AG09319 (cell line): ENCODE data around the gene FAM234B.

Source experiments
- DNase-seq: peaks from one replicate; pipeline ENCODE4 v3.0.0-alpha.2; 2010; ENCODE audit warnings: low read depth; ENCODE audit errors: extremely low read depth
- TF ChIP-seq, protein P1 (sequence below): IDR thresholded peaks from 2 replicates; pipeline ENCODE4 v1.5.1; 2011; ENCODE audit warnings: low read depth, mild to moderate bottlenecking, inconsistent platforms, low read length, moderate library complexity

The FAM234B gene

DNA sequence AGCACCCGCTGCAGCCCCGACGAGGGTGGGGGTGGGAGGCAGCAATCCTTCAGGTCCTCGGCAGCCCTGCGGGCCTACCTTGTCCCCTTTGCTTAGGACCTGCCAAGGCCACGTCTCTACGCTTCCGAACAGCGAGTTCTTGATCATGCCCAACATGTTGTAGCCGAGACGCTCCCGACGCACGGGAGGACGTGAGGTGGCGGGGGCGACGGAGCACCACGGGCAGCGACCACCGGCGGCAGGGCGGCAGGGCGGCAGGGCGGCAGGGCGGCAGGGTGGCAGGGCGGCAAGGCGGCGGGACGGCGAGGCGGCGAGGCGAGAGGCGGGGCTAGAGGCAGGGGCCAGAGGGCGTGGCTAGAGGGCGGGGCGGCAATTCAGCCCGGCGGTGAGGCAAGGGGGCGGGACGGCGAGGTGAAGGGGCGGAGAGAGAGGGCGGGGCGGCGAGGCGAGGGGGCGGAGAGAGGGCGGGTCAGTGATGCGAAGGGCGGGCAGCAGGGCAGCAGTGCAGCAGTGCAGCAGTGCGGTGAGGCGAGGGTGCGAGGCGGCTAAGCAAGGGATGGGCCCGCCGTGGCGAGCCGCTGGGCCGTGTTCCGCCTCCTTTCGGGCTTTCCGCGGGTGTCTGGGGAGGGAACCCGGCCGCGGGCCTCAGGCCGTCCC is 44.1 kb upstream of the FAM234B start, which contains the start of gene HEBP1:
Gene HEBP1, minus strand, starts transcription at position 307 of the 657 bp plus-strand sequence. Its CDS starts 151 bp downstream, at position 156.
- TF ChIP-seq, protein P1, sequence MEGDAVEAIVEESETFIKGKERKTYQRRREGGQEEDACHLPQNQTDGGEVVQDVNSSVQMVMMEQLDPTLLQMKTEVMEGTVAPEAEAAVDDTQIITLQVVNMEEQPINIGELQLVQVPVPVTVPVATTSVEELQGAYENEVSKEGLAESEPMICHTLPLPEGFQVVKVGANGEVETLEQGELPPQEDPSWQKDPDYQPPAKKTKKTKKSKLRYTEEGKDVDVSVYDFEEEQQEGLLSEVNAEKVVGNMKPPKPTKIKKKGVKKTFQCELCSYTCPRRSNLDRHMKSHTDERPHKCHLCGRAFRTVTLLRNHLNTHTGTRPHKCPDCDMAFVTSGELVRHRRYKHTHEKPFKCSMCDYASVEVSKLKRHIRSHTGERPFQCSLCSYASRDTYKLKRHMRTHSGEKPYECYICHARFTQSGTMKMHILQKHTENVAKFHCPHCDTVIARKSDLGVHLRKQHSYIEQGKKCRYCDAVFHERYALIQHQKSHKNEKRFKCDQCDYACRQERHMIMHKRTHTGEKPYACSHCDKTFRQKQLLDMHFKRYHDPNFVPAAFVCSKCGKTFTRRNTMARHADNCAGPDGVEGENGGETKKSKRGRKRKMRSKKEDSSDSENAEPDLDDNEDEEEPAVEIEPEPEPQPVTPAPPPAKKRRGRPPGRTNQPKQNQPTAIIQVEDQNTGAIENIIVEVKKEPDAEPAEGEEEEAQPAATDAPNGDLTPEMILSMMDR, result no peak
- peak; percentile 80 for DNase-seq

DNA sequence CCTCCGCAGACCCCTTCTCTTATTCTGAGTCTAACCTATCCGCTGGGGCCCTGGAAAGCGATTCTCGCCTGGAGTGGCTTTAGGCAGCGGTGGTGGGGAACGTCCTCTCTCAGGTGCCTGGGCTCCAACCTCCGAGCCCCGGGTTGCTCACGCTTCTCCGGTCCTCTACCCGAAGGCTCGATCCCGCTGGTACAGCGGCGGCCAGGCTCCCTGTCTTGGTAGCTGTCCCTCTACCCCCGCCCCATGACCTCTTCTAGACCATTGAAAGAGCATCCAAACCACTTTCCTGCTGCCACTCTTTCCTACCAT is 43.6 kb upstream of the FAM234B start:
- DNase-seq, result no peak
- TF ChIP-seq, protein P1, result no peak

DNA sequence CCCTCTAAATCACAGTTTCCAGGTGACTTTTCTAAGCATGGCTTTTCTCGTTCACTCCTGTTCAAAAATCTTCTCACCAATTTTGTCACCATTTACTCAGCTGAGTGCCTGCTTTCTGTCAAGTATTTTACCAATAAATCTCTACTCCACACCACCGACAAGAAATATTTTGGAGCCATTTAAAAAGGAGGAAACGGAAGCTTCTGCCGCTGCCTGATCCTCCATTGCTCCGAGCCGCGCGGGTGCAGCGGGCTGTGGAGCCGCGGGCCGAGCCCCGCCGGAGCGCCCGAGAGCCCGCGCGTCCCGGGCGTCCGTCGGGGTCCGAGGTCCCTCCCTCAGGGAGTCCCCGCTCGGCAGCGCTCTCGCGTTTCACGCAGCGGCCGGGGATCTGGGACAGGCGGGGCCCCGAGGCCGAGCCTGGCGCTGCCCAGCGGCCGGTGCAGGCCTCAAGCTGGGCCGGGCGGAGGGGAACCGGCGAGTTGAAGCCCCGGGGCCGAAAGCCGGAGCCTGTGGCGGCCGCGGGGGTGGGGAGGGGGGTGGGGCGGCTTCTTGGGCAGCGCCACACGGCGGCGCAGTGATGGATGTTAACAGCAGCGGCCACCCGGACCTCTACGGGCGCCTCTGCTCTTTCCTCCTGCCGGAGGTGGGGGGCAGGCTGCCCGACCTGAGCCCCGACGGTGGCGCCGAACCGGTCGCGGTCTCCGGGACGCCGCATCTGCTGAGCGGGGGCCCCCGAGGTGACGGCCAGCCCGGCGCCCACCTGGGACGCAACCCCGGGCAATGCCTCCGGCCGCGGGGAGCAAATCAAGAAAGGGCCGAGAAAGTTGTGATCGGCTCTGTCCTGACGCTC is 43.0 kb upstream of the FAM234B start:
- TF ChIP-seq, protein P1, result peak; percentile 44
- no peak for DNase-seq

DNA sequence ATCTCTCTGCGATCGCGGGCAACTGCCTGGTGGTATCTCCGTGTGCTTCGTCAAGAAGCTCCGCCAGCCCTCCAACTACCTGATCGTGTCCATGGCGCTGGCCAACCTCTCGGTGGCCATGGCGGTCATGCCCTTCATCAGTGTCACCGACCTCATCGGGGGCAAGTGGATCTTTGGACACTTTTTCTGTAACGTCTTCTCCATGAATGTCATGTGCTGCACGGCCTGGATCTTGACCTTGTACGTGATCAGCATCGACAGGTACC is 42.5 kb upstream of the FAM234B start:
- TF ChIP-seq, protein P1, result no peak
- DNase-seq, result no peak

DNA sequence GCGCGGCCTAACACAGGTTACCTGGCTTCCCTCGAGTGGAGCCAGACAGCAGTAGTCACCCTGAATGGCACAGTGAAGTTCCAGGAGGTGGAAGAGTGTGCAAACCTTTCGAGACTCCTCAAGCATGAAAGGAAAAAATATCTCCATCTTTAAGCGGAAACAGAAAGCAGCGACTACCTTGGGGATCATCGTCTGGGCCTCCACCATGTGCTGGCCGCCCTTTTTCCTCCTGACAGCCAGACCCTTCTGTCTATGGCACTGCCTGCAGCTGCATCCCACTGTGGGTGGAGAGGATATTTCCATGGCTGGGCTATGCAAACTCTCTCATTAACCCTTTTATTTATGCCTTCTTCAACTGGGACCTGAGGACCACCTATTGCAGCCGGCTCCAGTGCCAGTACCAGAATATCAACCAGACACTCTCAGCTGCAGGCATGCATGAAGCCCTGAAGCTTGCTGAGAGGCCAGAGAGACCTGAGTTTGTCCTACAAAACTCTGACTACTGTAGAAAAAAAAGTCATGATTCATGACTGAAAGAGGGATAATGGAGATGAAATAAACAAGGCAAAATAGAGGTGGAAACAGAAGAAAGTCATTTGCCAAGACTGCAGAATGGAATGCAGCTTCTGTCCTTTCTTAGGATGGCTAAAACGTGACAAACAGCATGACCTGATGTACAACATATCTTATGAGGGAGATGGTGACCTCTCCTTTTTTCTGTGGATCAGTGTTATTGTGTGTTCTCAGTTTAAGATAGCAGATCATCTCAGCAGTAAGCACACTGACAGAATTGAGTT is 41.7 kb upstream of the FAM234B start:
- DNase-seq, result no peak
- TF ChIP-seq, protein P1, result no peak

DNA sequence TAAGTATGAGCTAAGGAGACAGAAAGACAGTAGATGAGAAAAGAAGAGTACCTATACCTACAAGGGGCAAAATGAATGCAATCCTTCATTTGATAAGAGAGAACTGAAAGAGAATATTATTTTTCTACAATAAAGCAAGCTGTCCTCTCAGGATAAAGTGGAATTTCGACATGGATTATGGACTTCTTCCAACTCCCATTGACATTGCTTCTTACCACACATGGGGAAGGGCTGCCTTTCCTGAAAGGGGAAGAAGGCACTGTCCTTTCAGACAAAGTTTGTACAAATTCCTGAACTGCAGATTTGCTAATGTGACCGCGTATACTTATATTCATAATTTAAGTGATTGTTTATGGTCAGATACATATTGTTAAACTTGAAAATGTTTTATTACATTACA is 39.8 kb upstream of the FAM234B start:
- no peak for DNase-seq
- TF ChIP-seq, protein P1, result no peak

DNA sequence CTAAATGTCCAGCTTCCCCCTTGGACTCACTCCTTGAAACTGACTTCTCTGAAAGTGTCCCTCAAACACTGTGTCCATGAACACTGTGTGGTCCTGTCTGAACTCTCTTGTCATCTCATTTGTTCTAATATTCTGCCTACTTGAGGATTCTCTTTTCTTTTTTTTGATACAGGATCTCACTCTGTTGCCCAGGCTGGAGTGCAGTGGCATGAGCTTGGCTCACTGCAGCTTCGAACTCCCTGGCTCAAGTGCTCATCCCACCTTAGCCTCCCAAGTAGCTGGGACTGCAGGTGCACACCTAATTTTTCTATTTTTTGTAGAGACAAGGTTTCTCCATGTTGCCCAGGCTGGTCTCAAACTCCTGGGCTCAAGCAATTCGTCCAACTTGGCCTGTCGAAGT is 39.2 kb upstream of the FAM234B start:
- TF ChIP-seq, protein P1, result no peak
- DNase-seq, result no peak
